OCI-LY7 (cell line): ENCODE results near the gene OR5B17.

Experiments
- CTCF ChIP-seq: fragments of 200-600 bp; sonication (generic); conservative IDR thresholded peaks from 2 replicates; pipeline ENCODE4 v1.5.1; 2014; ENCODE audit warnings: mild to moderate bottlenecking, antibody characterized with exemption, low read length, moderate library complexity, mixed read lengths
- EZH2phosphoT487 ChIP-seq: fragments of 200-600 bp; sonication (generic); IDR thresholded peaks from 2 replicates; pipeline ENCODE4 v1.6.1; 2018; ENCODE audit warnings: low read depth, borderline replicate concordance, mild to moderate bottlenecking, mixed run types, antibody characterized with exemption, low read length, moderate library complexity, mixed read lengths

- TF ChIP-seq CTCF (no peak), EZH2phosphoT487 (no peak)
These were observed 28.0 kb downstream of the OR5B17 start for GRCh38 chr11:58330861-58331260.
